GM21447 (cell line): ENCODE data around the gene EXOG.

ENCODE experiments used
- ATAC-seq: cut with Tn5 transposase; IDR thresholded peaks from one replicate; pipeline ENCODE4 v1.9.1; 2021; ENCODE audit not compliant: unreplicated experiment

Gene EXOG, protein sequence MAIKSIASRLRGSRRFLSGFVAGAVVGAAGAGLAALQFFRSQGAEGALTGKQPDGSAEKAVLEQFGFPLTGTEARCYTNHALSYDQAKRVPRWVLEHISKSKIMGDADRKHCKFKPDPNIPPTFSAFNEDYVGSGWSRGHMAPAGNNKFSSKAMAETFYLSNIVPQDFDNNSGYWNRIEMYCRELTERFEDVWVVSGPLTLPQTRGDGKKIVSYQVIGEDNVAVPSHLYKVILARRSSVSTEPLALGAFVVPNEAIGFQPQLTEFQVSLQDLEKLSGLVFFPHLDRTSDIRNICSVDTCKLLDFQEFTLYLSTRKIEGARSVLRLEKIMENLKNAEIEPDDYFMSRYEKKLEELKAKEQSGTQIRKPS

GRCh38 chr3:38496131-38496910, at the start of gene EXOG:
Gene EXOG (plus strand): TSS chr3:38496340. CDS start chr3:38496368, 28 bp downstream.
- peak; percentile 88 for ATAC-seq

- ATAC-seq = no peak
Measured at GRCh38 chr3:38446812-38447211, 49.3 kb upstream of the EXOG start.

- ATAC-seq = no peak
Measured at GRCh38 chr3:38450853-38451252, 45.3 kb upstream of the EXOG start.

- no peak for ATAC-seq
Measured at GRCh38 chr3:38453075-38453912, 42.8 kb upstream of the EXOG start, which contains the start of gene ACVR2B. Gene ACVR2B (plus strand): TSS chr3:38453890. CDS start chr3:38454323, 433 bp downstream.

GRCh38 chr3:38453913-38454177, 42.3 kb upstream of the EXOG start:
- ATAC-seq = no peak

DNA sequence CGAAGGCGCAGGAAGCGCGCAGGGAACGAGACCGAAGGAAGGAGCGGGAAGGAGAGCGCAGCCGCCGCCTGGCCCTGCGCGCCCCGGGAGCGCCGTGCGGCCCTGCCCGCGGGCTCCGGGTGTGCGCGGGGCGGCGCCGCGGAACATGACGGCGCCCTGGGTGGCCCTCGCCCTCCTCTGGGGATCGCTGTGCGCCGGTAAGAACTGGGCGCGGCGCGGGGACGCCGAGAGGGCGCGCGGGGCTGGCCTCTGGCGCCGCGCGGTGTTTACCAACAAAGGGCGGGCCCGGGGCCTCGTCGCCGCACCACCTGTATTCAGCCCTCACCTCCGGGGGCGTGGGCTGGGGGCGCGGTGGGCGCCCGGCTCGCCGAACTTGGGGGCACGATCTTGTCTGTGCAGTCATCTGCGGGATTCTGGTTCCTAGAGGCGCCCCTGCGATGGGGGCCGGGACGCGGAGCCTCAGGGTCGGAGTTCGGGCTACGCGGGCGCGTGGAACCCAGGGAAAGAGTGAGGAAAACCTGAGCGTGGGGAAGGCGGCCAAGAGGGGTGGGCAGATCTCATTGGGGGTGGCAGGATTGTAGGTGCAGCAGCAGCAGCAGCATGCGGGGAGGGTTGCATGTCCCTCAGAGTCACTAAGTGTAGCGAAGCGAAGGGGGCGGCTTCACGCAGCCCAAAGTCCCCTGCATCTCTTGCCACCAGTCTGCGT, 41.8 kb upstream of the EXOG start:
- no peak for ATAC-seq

DNA sequence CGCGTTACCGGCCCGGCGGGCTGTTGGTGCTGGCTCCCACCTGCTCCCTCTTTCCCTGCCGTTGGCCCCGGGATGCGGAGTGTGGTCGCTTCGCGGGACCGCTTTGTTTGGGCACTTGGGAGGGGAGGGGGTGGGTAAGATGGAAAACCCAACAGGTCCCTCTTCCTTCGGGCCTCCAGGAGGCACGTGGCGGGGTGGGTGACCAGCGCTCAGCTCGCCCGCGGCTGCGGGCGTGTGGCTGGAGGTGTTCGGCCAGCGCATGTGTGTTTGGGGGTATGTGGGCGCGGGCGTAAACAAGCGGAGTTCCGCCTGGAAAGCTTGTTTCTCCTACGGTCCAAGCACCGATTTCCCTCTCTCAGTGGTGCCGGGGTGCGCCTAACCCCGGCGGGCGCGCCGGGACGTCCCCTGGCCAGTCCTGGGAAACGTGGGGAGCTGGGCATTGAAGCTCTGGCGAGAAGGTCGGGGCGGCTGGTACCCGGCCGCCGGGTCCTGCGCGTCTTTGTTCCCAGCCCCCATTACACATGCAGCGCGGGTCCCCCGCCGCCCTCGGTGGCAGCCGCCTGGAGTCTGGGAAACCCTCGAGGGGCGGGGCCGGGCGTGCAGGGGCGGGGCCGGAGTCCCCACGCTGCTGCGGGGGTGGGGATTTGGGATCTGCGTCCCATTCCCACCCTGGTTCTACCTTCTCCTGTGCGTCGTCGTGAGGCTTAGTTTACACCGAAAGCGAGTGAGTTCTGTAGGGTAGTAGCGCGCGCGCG, 41.1 kb upstream of the EXOG start:
- no peak for ATAC-seq

DNA sequence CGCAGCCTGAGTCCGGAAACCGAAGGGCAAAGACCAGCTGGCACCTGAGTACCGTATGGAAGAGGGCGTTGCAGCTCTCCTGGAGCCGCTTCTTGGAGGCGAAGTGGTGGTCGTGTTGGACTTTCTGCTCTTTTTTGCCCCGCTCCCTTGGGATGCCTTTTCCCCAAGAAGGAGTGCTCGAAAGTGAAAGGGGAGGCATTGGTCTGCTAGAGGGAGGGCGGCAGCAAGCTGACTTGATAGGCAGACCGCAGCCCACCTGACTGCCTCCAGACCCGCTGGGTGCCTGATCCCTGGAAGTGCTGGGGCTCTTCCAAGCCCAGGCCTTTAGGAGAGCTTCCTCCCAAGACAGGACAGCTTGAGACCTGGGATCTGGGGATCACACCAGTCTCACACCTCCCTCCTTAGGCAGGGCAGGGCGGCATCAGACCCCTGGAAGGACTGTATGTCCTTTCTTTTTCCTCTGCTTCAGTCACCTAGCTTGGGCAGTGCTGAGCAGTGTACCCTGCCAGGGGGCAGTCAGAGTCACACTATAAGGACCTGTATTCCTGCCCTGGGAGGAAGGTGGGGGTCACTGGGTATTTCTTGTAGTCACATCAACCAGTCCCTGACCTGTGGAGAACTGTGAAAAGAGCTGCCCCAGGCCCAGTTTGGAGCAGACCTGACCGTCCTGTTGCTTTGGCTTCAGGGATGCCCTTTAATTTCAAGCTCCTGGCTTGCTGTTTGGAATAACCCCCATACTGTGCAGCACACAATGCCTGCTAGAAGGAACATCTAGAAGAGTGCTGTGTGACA, 40.3 kb upstream of the EXOG start:
- no peak for ATAC-seq

- ATAC-seq = no peak
Measured at GRCh38 chr3:38457111-38458003, 38.8 kb upstream of the EXOG start.

- ATAC-seq = no peak
Measured at GRCh38 chr3:38458796-38459498, 37.2 kb upstream of the EXOG start.

DNA sequence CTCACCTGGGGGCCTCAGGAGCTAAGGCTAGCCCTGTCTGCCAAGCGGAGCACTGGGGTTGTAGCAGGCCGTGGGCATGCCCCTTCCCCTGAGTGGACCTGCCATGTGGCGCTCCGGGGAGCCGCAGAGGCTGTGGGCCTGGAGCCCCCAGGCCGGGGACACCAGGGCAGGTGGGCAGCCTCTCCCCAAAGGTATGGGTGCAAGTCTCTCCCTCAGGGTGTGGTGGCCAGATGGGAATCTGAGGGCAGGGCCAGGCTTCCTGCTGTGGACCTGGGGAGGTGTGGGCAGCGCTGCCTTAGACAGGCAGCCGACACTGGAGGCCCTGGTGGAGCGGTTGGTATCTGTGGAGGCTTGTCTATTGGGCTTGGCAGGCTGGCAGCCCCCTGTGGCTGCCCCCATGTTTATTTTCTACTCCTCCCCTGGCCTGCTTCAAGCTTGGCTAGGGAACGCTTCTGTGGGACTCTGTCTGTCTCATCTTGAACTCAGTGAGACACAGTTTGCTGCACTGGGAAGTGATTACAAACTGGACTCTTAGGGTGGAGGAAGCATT, 36.6 kb upstream of the EXOG start:
- no peak for ATAC-seq

GRCh38 chr3:38460377-38461270, 35.5 kb upstream of the EXOG start:
- ATAC-seq = no peak

DNA sequence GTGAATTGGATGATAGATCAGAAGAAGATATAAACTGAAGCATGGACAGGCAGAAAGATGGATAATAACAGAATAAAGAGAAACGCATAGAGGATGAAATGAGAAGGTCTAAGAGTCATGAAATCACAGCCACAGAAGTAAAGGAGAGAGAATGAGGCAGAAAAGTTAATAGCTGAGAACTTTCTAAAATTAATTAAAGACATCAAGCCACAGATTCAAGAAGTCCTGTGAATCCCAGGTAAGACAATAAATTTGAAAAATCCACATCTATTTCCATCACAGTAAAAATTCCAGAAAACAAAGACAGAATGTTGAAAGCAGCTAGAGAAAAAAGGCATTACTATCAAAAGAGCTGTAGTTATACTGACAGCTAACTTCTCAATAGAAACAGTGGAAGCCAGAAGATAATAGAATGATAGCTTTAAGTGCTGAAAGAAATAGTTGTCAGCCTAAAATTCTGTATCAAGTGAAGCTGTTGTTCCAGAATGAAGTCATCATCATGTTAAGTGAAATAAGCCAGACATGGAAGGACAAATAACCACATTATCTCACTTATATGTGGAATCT, 30.5 kb upstream of the EXOG start:
- ATAC-seq = no peak

GRCh38 chr3:38468765-38469164, 27.4 kb upstream of the EXOG start:
- no peak for ATAC-seq

DNA sequence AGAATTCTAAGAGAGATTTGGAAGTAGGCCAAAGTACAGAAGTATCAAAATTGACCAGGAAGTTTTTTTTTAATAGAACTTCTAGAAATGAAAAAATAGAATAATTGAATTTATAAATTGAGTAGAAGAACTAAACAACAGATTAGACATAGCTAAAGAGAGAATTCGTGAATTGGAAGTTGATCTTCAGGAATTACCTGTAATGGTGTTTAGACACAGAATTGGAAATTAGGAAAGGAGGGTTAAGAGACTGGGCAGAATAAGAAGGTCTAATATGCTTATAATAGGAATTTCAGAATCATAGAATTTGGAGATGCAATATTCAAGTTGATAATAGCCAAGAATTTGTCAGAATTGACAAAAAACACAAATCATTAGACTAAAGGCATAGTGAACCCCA, 26.3 kb upstream of the EXOG start:
- no peak for ATAC-seq

DNA sequence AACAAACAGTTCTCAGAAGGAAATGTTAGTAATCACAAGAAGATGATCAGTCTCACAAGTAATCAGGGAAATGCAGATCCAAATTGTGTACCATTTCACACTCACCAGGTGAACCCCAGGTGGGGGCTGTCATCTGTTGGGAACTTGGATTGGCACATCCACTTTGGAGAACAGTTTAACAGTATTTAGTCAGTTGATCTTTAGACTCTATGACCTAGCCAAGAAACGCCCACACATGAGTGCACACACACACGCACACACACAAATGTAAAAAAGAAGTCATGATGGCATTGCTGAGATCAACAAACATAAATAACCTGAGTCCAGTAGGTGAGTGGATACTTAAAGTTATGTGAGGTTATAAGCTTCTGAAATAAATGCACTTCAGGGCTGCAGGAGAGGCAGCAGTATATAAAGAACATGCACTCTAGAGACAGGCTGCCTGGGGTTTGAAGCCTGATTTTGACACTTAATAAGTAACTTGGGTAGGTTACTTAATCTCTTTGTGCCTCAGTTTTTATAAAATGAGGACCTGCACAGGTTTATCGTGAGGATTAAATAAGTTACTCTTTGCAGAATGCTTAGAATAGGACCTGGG, 24.8 kb upstream of the EXOG start:
- no peak for ATAC-seq
